Hepatocyte (in vitro differentiated cells): ENCODE data around the gene LATS2. TPM values are rescaled to one million over a fixed set of nuclear protein-coding genes. Genes with fewer than 3 reads are reported as not detected.
"Not testable (repeated sequence)": the region's sequence is repeated elsewhere in the genome, so short reads cannot be mapped to it uniquely, and the experiment has no call there.

Experiments
- DNase-seq: peaks from one replicate; pipeline ENCODE4 v3.0.0-alpha.2; 2016; ENCODE audit warnings: low spot score
- H2AFZ ChIP-seq: fragments of 200-600 bp; sonication (generic); 2 replicates; pipeline ENCODE4 v1.6.0; 2016; ENCODE audit warnings: antibody characterized with exemption, mild to moderate bottlenecking
- H3K27ac ChIP-seq: fragments of 200-600 bp; sonication (generic); 2 replicates; pipeline ENCODE4 v1.5.1; 2016; ENCODE audit warnings: mild to moderate bottlenecking
- H3K27me3 ChIP-seq: fragments of 200-600 bp; sonication (generic); 2 replicates; pipeline ENCODE4 v1.6.1; 2016
- H3K36me3 ChIP-seq: fragments of 200-600 bp; sonication (generic); replicated peaks from 2 replicates; pipeline ENCODE4 v1.5.1; 2016; ENCODE audit warnings: low read depth; ENCODE audit not compliant: insufficient read depth
- H3K4me1 ChIP-seq: fragments of 200-600 bp; sonication (generic); 2 replicates; pipeline ENCODE4 v1.5.1; 2016; ENCODE audit warnings: mild to moderate bottlenecking, moderate library complexity; ENCODE audit not compliant: insufficient read depth
- H3K4me2 ChIP-seq: fragments of 200-600 bp; sonication (generic); 2 replicates; pipeline ENCODE4 v1.6.0; 2016
- H3K4me3 ChIP-seq: fragments of 200-600 bp; sonication (generic); 2 replicates; pipeline ENCODE4 v1.5.1; 2016; ENCODE audit warnings: mild to moderate bottlenecking
- H3K79me2 ChIP-seq: fragments of 200-600 bp; sonication (generic); 2 replicates; pipeline ENCODE4 v1.6.0; 2017; ENCODE audit warnings: mild to moderate bottlenecking
- H3K9me2 ChIP-seq: fragments of 200-600 bp; sonication (generic); replicated peaks from 2 replicates; pipeline ENCODE4 v1.6.0; 2017; ENCODE audit warnings: mild to moderate bottlenecking; ENCODE audit not compliant: insufficient read depth
- H3K9me3 ChIP-seq: fragments of 200-600 bp; sonication (generic); 2 replicates; pipeline ENCODE4 v1.5.1; 2016; ENCODE audit warnings: low read depth, mild to moderate bottlenecking
- H4K20me1 ChIP-seq: fragments of 200-600 bp; sonication (generic); 2 replicates; pipeline ENCODE4 v1.6.0; 2016; ENCODE audit warnings: mild to moderate bottlenecking; ENCODE audit not compliant: insufficient read depth, poor library complexity, severe bottlenecking
- CTCF ChIP-seq: fragments of 200-600 bp; sonication (generic); IDR thresholded peaks from 2 replicates; pipeline ENCODE4 v1.5.1; 2016; ENCODE audit warnings: antibody characterized with exemption, mild to moderate bottlenecking; ENCODE audit not compliant: poor library complexity
- EZH2 ChIP-seq: fragments of 200-600 bp; sonication (generic); IDR thresholded peaks from 2 replicates; pipeline ENCODE4 v1.6.1; 2016; ENCODE audit warnings: antibody characterized with exemption, mild to moderate bottlenecking, borderline replicate concordance
- EZH2phosphoT487 ChIP-seq: fragments of 200-600 bp; sonication (generic); IDR thresholded peaks from one replicate; pipeline ENCODE4 v1.6.1; 2018; ENCODE audit warnings: antibody characterized with exemption, mild to moderate bottlenecking, low read depth, moderate library complexity; ENCODE audit not compliant: unreplicated experiment, severe bottlenecking
- WGBS: methylation state at CpG from one replicate; pipeline ENCODE4 v1.1.6; 2016; ENCODE audit warnings: low lambda C conversion rate; ENCODE audit errors: missing lambda C conversion rate; 5-methylcytosine and 5-hydroxymethylcytosine counted together
- polyA plus RNA-seq: library from polyadenylated mRNA; unstranded; fragments of >200 nt; fragmentation: Nextera tagmentation; extraction: Ambion mirVana; gene quantifications from 2 replicates; pipeline ENCODE4 v1.2.1, GENCODE V29; 2016
- total RNA-seq: library from RNA; depleted of rRNA; stranded (reverse); fragments of >200 nt; gene quantifications from 2 replicates; pipeline ENCODE4 v1.2.3, GENCODE V29; 2014

The LATS2 gene
- total and polyA plus RNA-seq, 2 experiments from 2014 or later, result 6.2 to 15.5 TPM

- no peaks in the 10 kb centered on the region for H3K79me2 ChIP-seq
- peaks cover 11% of the 10 kb centered on the region for H3K4me1 ChIP-seq
- TF ChIP-seq EZH2phosphoT487, result no peak
- no peak for TF ChIP-seq EZH2
- no peak for TF ChIP-seq CTCF
- H3K9me3 ChIP-seq, result no peaks in the 10 kb centered on the region
- no peak overlapping the region for H3K4me3 ChIP-seq
- 49% methylated on average over 4 of the region's 4 CpGs for WGBS
- H3K36me3 ChIP-seq, result no peaks in the 10 kb centered on the region
- H3K27ac ChIP-seq, result peak overlapping the region; percentile 54
- H3K9me2 ChIP-seq, result no peaks in the 10 kb centered on the region
- peak overlapping the region; percentile 2 for H2AFZ ChIP-seq
- no peaks in the 10 kb centered on the region for H3K27me3 ChIP-seq
- H4K20me1 ChIP-seq, result no peaks in the 10 kb centered on the region
- H3K4me2 ChIP-seq, result peak overlapping the region; percentile 14
- DNase-seq, result no peak
Measured at GRCh38 chr13:20939662-20940061, 121.7 kb downstream of the LATS2 start.

DNA sequence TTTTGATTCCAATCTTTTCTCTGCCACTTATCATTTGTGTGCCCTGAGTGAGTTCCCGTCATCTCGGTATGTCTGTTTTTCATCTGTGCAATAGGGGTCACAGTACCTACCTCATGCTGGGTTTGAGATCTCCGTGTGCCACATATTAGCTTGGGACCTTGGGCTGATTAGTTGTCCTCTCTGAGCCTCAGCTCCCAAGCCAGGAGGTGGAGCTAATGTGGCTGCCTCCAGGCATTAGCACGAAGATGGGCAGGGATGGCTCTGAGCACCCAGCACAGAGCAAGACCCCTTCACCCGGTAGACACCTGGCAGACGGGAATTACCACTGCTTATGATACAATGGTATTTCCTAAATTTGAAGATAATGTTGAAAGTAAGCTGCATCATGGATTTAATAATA is 123.1 kb downstream of the LATS2 start:
- Histone ChIP-seq H3K4me1 (peaks cover 11% of the 10 kb centered on the region), H3K27ac (no peak overlapping the region), H3K4me2 (no peak overlapping the region), H3K4me3 (no peak overlapping the region), H3K27me3 (no peaks in the 10 kb centered on the region), H3K36me3 (no peaks in the 10 kb centered on the region), H3K79me2 (no peaks in the 10 kb centered on the region), H3K9me3 (no peaks in the 10 kb centered on the region), H2AFZ (no peak overlapping the region), H3K9me2 (no peaks in the 10 kb centered on the region), H4K20me1 (no peaks in the 10 kb centered on the region)
- TF ChIP-seq EZH2 (no peak), CTCF (no peak), EZH2phosphoT487 (no peak)
- WGBS, result 84% methylated on average over 6 of the region's 6 CpGs
- DNase-seq, result no peak

DNA sequence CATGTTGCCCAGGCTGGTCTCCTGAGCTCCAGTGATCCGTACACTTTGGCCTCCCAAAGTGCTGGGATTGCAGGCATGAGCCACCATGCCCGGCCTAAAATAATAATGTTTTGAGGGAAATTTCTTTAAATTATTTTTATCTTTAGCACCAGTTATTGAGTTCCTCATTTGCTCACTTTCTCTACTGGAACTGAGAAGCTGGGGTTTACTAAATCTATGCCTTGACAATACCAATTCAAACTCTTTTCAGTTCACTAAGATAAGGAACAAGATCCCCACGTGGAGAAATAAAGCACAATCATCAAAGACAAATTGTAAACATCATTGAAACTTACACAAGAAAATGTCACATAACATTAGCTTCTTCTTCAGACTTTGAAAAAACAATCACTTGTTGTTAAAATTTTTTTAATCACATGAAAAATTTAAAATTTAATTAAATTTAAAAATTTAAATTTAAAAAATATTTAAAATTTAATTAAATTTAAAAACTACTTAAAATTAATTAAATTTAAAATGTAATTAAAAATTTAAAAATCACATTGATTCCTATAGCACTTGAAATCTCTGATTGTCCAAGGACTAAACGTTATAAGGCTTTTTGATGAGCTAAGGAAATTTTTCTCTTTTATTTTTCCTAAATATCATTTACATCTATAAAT is 133.7 kb downstream of the LATS2 start:
- Histone ChIP-seq H4K20me1 (no peaks in the 10 kb centered on the region), H3K4me1 (no peaks in the 10 kb centered on the region), H3K4me2 (no peak overlapping the region), H3K79me2 (no peaks in the 10 kb centered on the region), H3K36me3 (no peaks in the 10 kb centered on the region), H2AFZ (no peak overlapping the region), H3K9me2 (no peaks in the 10 kb centered on the region), H3K27ac (no peak overlapping the region), H3K4me3 (no peak overlapping the region), H3K27me3 (no peaks in the 10 kb centered on the region), H3K9me3 (no peaks in the 10 kb centered on the region)
- DNase-seq, result no peak
- TF ChIP-seq CTCF, result no peak
- no peak for TF ChIP-seq EZH2
- no peak for TF ChIP-seq EZH2phosphoT487
- WGBS, result 78% methylated on average over 4 of the region's 4 CpGs

- not testable (repeated sequence) for H3K4me2 ChIP-seq, H3K79me2 ChIP-seq, H3K4me3 ChIP-seq, H3K27ac ChIP-seq, H4K20me1 ChIP-seq, H3K9me3 ChIP-seq, DNase-seq, H3K27me3 ChIP-seq, H2AFZ ChIP-seq, H3K4me1 ChIP-seq, H3K36me3 ChIP-seq, H3K9me2 ChIP-seq
- WGBS, result 76% methylated on average over 13 of the region's 13 CpGs
Measured at GRCh38 chr13:20925395-20925790, 136.0 kb downstream of the LATS2 start.
